Small intestine (tissue), 7 donors: ENCODE measurements around the gene ZNF35. TPM values are rescaled to one million over a fixed set of nuclear protein-coding genes. Genes with fewer than 3 reads are reported as not detected.
"Not testable (repeated sequence)": the region's sequence is repeated elsewhere in the genome, so short reads cannot be mapped to it uniquely, and the experiment has no call there.

ENCODE experiments used
- DNase-seq, 2 donors: peaks; one replicate each; pipeline versions ENCODE4 v3.0.0 to v3.0.0-alpha.2; 2013
- FAIRE-seq: peaks from 2 replicates; lab custom pipeline; 2012; peaks lifted over from hg19 to GRCh38; lab: Jason Lieb, UNC
- H3K27ac ChIP-seq, 3 donors: one replicate each; pipeline ENCODE4 v1.5.1; 2013; ENCODE audit warnings: low read length in 2 of 3, mild to moderate bottlenecking in 2 of 3, control low read depth in 1 of 3, inconsistent platforms in 1 of 3, low read depth in 1 of 3, moderate library complexity in 1 of 3
- H3K27me3 ChIP-seq, 3 donors: one replicate each; pipeline ENCODE4 v1.6.1; 2013; ENCODE audit warnings: low read length in 3 of 3, inconsistent platforms in 1 of 3; ENCODE audit not compliant: control insufficient read depth in 3 of 3, insufficient read depth in 3 of 3
- H3K36me3 ChIP-seq, 3 donors: one replicate each; pipeline ENCODE4 v1.6.1; 2013; ENCODE audit warnings: low read length in 3 of 3, inconsistent platforms in 1 of 3, low read depth in 1 of 3, mild to moderate bottlenecking in 1 of 3, moderate library complexity in 1 of 3; ENCODE audit not compliant: control insufficient read depth in 3 of 3, insufficient read depth in 2 of 3
- H3K4me1 ChIP-seq, 3 donors: one replicate each; pipeline ENCODE4 v1.6.1; 2013; ENCODE audit warnings: low read length in 2 of 3, inconsistent platforms in 1 of 3, low read depth in 1 of 3, mild to moderate bottlenecking in 1 of 3, moderate library complexity in 1 of 3; ENCODE audit not compliant: control insufficient read depth in 3 of 3, insufficient read depth in 2 of 3
- H3K4me3 ChIP-seq, 3 donors: one replicate each; pipeline ENCODE4 v1.5.1; 2013; ENCODE audit warnings: low read length in 3 of 3, control low read depth in 1 of 3, inconsistent platforms in 1 of 3, low read depth in 1 of 3, mild to moderate bottlenecking in 1 of 3, moderate library complexity in 1 of 3
- H3K9me3 ChIP-seq, 2 donors: one replicate each; pipeline ENCODE4 v1.6.1; 2013; ENCODE audit warnings: low read depth in 1 of 2, low read length in 1 of 2; ENCODE audit not compliant: control insufficient read depth in 2 of 2, insufficient read depth in 1 of 2
- WGBS, 3 donors: extraction: QIAGEN DNeasy Blood & Tissue Kit; methylation state at CpG; one replicate each; pipeline ENCODE4 v1.1.7; 2013; 5-methylcytosine and 5-hydroxymethylcytosine counted together
- polyA plus RNA-seq, 4 donors: library from polyadenylated mRNA; stranded (reverse) in 3 of 4; unstranded in 1 of 4; fragments of 200-250 nt in 3 of 4; fragments of 120-200 nt in 1 of 4; gene quantifications; one replicate each; pipeline versions ENCODE4 v1.2.1 to v1.2.3, GENCODE V29; 2013
- donor health status: healthy with polysubstance abuse.
- donor health status: control.
- donor health status: control.
- donor health status: Bipolar disorder and iron deficiency.
- donor health status: healthy.

Gene ZNF35
- polyA plus RNA-seq, 4 donors = 3.1 to 7.8 (median 5.0) TPM

DNA sequence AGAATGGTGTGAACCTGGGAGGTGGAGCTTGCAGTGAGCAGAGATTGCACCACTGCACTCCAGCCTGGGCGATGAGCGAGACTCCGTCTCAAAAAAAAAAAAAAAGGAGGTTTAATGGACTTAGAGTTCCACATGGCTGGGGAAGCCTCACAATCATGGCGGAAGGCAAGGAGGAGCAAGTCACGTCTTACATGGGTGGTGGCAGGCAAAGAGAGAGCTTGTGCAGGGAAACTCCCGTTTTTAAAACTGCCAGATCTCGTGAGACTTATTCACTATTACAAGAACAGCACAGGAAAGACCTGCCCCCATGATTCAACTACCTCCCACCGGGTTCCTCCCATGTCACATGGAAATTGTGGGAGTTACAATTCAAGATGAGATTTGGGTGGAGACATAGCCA lies 24.9 kb downstream of the ZNF35 start:
- not testable (repeated sequence) for H3K27me3 ChIP-seq, H3K27ac ChIP-seq, H3K4me1 ChIP-seq, DNase-seq, H3K4me3 ChIP-seq, H3K36me3 ChIP-seq, FAIRE-seq
- 85 to 93% (median 91%) methylated on average over 8 of the region's 8 CpGs for WGBS, 3 donors
- H3K9me3 ChIP-seq = peaks cover 0 to 12% of the 10 kb centered on the region in 2 donors

DNA sequence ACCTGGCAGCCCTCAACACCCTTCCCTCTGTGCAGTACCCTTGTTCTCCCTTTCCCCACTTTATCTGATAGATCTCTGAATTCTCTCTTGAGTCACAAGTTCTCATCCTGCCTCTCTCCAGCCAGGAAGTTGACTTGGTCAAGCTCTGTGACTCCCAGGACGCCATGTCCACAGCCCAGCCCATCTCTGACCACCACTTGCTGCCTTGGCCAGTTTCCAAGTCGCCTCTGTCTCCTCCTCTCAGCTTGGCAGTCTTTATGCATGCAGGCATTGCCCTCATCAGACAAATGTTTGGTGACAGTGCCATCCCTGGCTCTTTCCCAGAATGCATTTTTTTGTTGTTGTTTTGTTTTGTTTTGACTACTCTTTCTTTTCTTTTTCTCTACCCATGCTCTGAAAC lies 25.7 kb downstream of the ZNF35 start:
- no peaks in the 10 kb centered on the region for H3K27me3 ChIP-seq

DNA sequence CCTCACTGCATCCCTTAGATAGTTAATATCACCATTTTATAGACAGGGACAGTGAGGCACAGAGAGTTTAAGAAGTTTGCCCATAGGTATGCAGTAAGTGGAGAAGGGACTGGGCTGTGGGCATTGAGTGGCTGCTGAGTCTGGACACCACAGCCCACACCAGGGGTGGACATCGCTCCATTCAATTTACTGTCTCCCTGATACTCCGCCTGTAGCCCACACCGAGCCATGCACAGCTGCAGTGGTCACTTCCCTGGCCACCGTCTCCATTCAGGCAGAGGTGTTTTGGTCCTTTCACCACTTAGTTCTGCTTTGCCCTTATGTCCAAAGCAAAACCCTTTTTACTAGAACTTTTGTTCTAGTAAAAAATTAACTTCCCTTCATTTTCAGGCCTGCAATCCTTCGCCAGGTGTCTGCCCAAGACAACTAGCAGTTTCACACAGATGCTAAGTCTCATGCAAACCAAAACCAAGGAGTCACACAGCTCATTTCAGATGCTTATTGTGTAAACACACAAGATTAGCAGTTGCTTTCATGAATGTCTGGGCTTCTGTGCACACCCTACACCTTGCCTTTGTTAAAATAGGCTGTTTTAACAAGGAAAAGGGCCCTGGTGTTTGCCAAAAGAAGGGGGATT lies 30.1 kb downstream of the ZNF35 start:
- Histone ChIP-seq H3K27me3 (no peaks in the 10 kb centered on the region), H3K4me1 (no peaks in the 10 kb centered on the region), H3K36me3 (peaks cover 0 to 6% (median 0%) of the 10 kb centered on the region in 3 donors), H3K9me3 (peaks cover 0 to 32% of the 10 kb centered on the region in 2 donors), H3K27ac (no peak overlapping the region), H3K4me3 (no peak overlapping the region)
- no peak for FAIRE-seq
- 91 to 92% (median 92%) methylated on average over 5 of the region's 5 CpGs for WGBS, 3 donors
- DNase-seq = no peak

More for the DNA sequence above, 25.7 kb downstream of the ZNF35 start:
- Histone ChIP-seq H3K9me3 (peaks cover 0 to 15% of the 10 kb centered on the region in 2 donors), H3K4me1 (no peaks in the 10 kb centered on the region), H3K4me3 (no peak overlapping the region), H3K27ac (no peak overlapping the region), H3K36me3 (peaks cover 0 to 6% (median 0%) of the 10 kb centered on the region in 3 donors)
- FAIRE-seq (no peak), DNase-seq (no peak)
- 57 to 64% (median 58%) methylated on average over 2 of the region's 2 CpGs for WGBS, 3 donors

DNA sequence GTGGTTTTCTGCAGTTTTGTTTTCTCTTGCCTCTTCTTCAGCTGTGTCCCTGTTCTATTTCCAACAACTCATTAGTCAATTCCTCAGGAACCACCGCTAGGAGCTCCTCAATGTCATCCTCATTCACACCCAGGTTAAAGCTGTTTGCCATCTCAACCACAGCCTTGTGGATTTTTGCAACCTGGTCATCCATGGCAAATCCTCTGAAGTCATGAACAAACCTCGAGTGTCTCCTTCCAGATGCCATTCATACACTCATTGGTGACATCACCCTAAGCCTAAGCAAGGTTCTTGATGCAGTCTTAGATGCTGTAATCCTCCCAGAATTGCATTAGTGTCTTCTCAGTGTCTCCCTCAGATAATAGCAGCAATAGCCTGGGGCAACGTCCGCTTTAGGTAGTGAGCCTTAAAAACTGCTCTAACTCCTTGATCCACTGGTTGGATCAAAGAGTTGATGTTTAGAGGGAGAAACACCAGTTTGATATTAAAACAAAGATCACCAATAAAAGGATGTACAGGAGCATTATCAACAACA lies 32.5 kb downstream of the ZNF35 start:
- no peak for FAIRE-seq
- Histone ChIP-seq H3K27me3 (no peaks in the 10 kb centered on the region), H3K27ac (no peak overlapping the region), H3K36me3 (no peaks in the 10 kb centered on the region), H3K4me1 (no peaks in the 10 kb centered on the region), H3K4me3 (no peak overlapping the region), H3K9me3 (peaks cover 0 to 36% of the 10 kb centered on the region in 2 donors)
- WGBS, 3 donors = 92 to 97% (median 93%) methylated on average over 4 of the region's 4 CpGs
- no peak for DNase-seq

DNA sequence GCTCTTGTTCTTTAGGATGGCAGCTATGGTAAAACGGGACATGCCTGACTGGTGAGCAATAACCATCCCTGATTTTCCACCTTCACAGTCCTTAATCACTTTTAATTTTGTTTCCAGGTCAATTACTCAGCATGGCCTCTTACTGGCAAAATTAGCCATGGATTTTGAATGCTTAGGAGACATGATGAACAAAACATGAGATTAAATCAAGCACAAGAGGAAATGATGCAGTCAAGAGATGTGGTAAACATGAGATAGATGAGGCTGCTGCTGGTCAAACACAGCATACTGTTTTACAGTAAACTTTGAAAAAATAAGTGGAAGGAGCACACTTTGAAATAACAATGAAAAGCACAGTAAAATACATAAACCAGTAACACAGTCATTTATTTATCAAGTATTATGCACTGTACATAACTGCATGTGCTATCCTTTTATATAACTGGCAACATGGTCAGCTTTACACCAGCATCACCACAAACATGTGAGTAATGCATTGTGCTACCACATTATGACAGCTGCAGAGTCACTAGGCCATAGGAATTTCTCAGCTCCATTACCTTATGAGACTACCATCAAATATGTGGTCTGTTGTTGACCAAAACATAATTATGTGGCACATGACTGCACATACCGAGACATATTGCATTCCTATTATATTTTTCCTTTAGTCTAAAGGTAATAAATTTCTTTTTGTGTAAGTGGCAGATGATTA lies 33.8 kb downstream of the ZNF35 start:
- Histone ChIP-seq H3K36me3 (no peaks in the 10 kb centered on the region), H3K27ac (no peak overlapping the region), H3K4me1 (no peaks in the 10 kb centered on the region), H3K9me3 (peaks cover 0 to 39% of the 10 kb centered on the region in 2 donors), H3K4me3 (no peak overlapping the region), H3K27me3 (no peaks in the 10 kb centered on the region)
- FAIRE-seq (no peak), DNase-seq (no peak)
- WGBS, 3 donors = 87 to 91% (median 88%) methylated on average over 2 of the region's 2 CpGs

- Histone ChIP-seq H3K4me1 (no peaks in the 10 kb centered on the region), H3K36me3 (no peaks in the 10 kb centered on the region), H3K9me3 (peaks cover 0 to 33% of the 10 kb centered on the region in 2 donors), H3K27ac (no peak overlapping the region), H3K4me3 (peak overlapping the region; percentile 57 to 72 (median 62)), H3K27me3 (peaks cover 0 to 6% (median 0%) of the 10 kb centered on the region in 3 donors)
- no peak for FAIRE-seq
- WGBS, 3 donors = 2 to 8% (median 2%) methylated on average over 46 to 48 of the region's 48 CpGs
- DNase-seq = peak; percentile 54 to 92
These were observed 36.7 kb downstream of the ZNF35 start for GRCh38 chr3:44685128-44685800.

GRCh38 chr3:44687898-44688297 lies 39.4 kb downstream of the ZNF35 start:
- Histone ChIP-seq H3K27me3 (peaks cover 0 to 6% (median 0%) of the 10 kb centered on the region in 3 donors), H3K4me3 (no peak overlapping the region), H3K36me3 (no peaks in the 10 kb centered on the region), H3K9me3 (peaks cover 0 to 20% of the 10 kb centered on the region in 2 donors), H3K4me1 (no peaks in the 10 kb centered on the region), H3K27ac (no peak overlapping the region)
- 12 to 46% (median 21%) methylated on average over 1 of the region's 1 CpG for WGBS, 3 donors
- FAIRE-seq (no peak), DNase-seq (no peak)
